ENCODE results near the gene PLA2G12B.
"Not testable (repeated sequence)": the region's sequence is repeated elsewhere in the genome, so short reads cannot be mapped to it uniquely, and the experiment has no call there.

Gene PLA2G12B

DNA sequence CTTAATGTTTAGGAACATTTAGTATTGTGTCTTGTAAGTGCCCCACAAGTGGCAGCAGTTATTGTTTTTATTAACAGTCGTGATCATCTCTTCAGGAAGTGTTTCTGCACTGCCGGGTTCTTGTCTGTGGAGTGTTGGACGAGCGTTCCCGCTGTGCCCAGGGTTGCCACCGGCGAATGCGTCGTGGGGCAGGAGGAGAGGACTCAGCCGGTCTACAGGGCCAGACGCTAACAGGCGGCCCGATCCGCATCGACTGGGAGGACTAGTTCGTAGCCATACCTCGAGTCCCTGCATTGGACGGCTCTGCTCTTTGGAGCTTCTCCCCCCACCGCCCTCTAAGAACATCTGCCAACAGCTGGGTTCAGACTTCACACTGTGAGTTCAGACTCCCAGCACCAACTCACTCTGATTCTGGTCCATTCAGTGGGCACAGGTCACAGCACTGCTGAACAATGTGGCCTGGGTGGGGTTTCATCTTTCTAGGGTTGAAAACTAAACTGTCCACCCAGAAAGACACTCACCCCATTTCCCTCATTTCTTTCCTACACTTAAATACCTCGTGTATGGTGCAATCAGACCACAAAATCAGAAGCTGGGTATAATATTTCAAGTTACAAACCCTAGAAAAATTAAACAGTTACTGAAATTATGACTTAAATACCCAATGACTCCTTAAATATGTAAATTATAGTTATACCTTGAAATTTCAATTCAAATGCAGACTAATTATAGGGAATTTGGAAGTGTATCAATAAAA, 22.2 kb downstream of the PLA2G12B start:
- DNase-seq = no peak

DNA sequence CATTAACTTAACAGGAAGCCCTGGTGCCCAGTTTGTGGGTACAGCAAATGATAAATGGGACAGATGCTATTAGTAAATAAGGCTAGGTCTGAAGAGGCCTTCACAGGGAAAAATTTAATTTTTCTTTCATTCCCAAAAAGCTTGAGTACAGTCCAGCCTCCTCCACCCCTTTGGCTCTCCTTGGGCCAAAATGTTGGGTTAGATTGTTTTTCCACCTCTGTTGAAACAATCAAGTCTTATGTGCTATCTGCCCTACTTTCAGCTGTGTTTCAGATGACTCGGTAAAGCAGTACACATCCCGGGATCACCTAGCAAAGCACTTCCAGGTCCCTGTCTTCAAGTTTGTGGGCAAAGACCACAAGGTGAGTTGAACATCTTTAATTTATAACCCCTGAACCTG, 24.3 kb downstream of the PLA2G12B start:
- DNase-seq = no peak

DNA sequence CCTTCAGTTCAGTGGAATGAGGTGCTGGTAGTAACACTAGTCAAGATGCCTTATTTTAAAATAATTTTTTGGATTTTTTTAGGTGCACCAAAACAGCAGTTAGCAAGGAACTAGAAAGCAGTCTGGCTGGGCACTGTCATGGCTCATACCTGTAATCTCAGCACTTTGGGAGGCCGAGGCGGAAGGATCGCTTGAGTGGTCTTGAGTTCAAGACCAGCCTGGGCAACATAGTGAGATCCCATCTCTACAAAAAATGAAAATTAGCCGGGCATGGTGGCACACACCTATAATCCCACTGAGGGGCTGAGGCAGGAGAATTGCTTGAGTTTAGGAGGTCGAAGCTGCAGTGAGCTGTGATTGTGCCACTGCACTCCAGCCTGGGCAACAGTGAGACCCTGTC, 25.8 kb downstream of the PLA2G12B start:
- no peak for DNase-seq

DNA sequence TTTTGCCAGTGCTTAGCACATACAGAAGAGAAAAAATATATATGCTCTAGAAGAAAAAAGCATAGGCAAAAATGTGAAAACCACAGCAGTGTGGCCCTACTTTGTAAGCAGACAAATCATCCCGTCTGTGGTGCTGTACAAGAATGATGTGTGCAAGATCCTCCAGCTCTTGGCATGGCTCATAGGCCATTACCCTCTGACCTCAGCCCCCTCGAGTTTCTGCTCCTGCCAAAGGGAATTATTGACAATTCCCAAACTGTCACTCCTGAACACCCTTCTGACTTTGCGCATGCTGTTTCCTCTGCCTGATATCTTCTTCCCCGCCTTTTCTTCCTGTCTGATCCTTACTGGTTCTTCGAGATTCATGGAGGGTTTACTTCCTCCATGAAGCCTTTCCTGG, 27.1 kb downstream of the PLA2G12B start:
- DNase-seq = no peak

DNA sequence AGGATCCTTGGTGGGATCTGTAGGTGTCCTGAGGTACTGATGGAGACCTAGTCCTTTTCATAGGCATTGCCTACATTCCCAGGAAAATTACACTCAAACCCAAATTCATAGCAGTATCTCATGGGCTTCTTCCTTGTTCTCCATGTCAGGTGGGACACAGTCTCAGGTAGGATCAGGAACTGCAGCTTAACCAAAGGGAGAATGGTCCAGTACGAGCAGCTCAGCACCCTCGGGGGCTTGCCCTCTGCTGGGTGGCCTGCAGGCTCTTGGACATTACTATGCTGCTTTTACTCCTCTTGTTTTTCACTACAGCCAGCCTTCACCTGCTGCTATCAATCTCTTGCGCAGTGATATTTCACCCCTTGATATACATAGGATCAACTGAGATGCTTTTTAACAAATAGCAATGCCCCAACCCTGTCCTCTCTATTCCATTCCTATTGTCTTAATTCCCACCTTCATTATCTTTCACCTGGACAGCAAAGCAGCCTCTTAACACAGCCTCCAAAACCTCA, 28.6 kb downstream of the PLA2G12B start:
- DNase-seq = no peak

DNA sequence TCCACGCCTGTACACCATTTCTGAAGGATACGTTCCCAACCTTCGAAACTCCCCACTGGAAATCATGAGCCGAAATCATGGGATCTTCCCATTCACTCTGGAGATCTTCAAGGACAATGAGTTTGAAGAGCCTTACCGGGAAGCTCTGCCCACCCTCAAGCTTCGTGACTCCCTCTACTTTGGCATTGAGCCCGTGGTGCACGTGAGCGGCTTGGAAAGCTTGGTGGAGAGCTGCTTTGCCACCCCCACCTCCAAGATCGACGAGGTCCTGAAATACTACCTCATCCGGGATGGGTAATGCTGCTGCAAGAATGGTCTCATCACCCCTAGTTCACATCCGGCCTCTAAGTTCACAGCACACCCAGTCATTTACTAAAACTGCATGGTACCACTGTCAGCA, 30.3 kb downstream of the PLA2G12B start:
- DNase-seq = no peak

DNA sequence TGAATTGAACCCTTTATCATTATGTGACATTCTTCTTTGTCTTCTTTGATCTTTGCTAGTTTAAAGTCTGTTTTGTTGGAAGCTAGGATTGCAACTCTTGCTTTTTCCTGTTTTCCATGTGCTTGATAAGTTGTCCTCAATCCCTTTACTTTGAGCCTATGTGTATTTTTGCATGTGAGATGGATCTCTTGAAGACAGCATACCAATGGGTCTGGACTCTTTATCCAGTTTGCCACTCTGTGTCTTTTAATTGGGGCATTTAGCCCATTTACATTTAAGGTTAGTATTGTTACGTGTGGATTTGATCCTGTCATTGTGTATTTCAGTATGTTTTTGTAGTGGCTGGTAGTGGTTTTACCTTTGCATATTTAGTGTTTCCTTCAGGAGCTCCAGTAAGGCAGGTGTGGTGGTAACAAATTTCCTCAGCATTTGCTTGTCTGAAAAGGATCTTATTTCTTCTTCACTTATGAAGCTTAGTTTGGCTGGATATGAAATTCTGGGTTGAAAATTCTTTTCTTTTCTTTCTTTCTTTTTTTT, 33.4 kb downstream of the PLA2G12B start:
- not testable (repeated sequence) for DNase-seq

DNA sequence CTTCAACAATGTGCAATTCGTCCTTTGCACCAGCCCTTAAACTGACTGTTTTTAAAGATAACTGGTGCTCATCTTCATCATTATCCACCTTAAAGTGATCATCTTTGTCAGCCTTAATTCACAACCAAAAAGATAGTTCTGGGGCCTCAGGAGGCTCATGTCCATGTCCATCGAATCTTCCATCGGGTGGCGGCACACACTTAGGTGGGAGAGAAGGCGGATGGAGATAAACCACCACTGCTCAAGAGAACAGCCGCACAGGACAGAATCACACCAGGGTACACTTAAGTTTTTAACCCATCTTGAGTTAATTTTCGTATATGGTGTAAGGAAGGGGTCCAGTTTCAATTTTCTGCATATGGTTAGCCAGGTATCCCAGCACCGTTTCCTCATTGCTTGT, 36.3 kb downstream of the PLA2G12B start:
- DNase-seq = no peak

DNA sequence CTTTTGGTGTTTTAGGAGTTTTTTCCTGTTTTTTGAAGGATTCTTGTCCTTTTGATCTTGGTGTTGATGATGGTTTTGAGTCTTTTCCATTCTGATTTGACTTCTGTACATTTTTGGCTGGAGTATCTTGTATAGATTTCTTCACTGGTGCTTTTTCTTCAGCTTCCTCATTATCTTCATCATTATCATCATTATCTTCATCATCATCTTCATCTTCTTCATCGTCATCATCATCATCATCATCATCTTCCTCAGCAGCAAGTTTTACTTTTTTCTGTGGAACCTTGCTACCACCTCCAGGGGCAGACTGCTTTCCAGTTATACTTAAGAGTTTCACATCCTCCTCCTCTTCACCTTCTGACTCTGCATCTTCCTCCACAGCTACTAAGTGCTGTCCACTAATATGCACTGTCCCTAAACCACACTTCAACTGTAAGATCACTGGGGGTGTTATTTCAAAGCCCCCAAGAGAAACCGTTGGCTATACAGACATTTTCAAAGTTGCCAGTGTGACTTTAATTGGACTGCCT, 36.7 kb downstream of the PLA2G12B start:
- not testable (repeated sequence) for DNase-seq

DNA sequence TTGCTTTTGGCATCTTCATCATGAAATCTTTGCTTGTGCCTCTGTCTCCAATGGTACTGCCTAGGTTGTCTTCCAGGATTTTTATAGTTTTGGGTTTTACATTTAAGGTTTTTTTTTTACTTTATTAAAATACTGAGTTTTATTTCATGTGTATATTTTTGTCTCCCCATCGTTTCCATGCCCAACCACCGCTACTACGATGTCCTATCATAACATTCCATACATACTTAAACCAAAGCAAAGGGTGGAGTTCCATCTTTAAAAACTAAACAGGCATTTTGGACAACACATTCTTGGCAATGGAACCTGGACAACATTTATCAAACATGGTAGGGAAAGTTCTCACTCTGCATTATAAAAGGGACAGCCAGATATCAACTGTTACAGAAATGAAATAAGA, 37.4 kb downstream of the PLA2G12B start:
- DNase-seq = not testable (repeated sequence)

DNA sequence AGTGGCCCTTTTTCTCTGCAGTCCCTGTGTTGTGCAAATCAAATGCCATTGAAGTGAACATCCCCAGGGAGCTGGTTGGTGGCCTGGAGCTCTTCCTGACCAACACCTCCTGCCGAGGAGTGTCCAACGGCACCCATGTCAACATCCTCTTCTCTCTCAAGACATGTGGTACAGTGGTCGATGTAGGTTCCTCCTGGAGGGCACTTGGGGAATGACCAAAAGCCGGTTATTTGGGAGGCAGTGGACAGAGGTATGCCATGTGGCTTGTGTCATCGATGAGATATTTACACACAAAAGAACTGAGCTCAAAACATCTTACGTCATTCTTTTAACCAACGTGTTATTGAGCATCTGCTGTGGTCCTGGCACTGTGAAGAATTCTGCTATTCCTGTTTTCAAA, 41.3 kb downstream of the PLA2G12B start:
- no peak for DNase-seq

DNA sequence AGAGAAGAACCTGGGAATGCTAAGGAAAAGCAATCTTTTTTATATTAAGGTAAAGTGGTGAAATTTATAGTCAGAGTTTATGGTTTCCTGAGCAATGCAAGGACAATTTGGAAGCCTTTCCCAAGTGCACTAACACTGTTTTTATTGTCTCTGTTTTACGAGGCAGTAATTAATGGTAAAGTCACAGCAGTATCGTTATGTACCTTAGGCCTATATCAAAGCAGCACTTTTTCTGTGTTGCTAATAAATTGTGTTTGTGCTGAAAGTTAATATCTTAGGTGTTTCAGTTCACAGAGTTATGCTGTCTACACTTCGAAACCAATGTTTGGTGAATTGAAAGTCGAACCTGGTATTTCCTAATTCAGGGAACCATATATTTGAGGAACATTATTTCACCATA, 41.9 kb downstream of the PLA2G12B start:
- no peak for DNase-seq

DNA sequence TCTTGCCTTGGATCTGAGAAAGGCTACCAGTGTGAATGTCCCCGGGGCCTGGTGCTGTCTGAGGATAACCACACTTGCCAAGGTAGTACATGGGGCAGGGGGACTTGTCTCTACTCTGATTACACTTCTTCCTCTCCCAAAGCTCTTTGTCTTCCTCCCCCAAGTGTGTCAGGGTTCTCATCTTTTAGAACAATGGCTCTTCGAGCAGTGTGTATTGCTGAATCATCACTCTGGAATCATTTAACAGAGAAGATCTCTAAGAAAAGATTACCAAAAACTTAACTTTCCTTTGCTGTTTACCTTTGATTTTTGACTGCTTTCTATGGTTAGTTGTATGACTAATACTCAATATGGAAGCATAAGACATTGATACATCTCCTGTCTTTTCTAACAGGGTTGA, 42.8 kb downstream of the PLA2G12B start:
- no peak for DNase-seq

DNA sequence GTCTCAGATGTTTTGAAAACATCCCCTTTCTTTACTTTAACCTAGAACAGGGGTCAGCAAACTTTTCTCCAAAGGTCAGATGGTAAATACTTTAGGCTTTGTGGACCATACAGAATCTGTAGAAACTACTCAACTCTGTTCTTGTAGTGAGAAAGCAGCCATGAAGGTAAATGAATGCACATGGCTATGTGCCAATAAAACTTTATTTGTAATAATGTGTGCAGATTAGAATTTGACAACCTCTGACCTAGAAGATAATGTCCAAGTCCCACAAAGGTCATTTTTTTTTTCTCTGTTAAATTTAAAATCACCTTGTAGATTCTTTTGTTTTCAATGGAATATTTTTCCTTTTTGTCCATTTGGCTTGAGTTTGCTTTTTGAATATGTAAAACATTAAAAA, 43.9 kb downstream of the PLA2G12B start:
- DNase-seq = no peak

DNA sequence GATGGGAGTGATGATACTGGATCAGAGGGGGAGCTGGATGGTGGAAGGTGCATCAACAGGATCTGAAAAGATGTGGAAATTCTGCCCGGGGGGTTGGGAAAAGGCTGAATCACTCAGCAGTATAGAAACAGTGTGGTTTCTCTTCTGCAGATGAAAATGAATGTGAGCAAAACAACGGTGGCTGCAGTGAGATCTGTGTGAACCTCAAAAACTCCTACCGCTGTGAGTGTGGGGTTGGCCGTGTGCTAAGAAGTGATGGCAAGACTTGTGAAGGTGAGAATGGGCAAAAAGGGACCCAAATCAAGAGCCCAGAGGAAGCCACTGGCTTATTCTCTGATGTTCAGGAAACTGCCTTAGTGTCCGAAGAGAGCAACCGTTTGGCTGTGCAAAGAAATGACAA, 48.2 kb downstream of the PLA2G12B start:
- no peak for DNase-seq

DNA sequence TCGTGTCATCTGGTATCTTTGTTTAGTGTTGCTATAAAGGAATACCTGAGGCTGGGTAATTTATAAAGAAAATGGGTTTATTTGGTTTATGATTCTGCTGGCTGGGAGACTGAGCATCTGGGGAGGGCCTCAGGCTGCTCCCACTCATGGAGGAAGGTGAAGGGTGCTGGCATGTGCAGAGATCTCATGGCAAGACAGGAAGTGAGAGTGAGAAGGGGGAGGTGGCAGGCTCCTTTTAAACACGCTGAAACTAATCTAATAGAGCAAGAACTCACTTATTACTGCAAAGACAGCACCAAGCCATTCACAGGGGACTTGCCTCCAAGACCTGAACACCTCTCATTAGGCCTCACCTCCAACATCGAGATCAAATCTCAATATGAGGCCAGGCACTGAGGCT, 49.8 kb downstream of the PLA2G12B start:
- DNase-seq = no peak

DNA sequence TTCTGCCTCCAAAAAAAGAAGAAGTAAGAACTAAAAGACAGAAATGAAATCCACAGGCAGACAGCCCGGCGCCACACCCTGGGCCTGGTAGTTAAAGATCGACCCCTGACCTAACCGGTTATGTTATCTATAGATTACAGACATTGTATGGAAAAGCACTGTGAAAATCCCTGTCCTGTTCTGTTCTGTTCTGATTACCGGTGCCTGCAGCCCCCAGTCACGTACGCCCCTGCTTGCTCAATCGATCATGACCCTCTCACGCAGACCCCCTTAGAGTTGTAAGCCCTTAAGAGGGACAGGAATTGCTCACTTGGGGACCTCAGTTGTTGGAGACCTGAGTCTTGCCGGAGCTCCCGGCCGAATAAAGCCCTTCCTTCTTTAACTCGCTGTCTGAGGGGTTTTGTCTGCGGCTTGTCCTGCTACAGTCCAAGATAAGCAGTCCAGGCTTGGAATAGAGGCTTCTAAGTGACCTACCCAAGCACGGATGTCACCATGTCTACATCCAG, 50.6 kb downstream of the PLA2G12B start:
- not testable (repeated sequence) for DNase-seq

DNA sequence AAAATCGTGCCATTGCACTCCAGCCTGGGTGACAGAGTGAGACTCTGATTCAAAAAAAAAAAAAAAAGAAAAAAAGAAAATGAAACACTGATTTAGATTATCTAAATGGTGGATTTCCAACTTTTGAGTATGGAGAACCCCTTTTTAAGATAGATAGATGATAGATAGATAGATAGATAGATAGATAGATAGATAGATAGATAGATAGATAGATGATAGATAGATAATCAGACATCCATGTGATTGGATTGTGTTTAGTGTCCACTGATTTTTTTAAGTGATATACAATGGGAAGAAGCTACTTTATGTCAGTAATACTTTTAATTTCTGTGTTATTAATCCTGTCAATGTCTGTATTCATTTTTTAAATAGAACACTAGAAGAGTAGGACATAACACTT, 55.1 kb downstream of the PLA2G12B start:
- DNase-seq = no peak

DNA sequence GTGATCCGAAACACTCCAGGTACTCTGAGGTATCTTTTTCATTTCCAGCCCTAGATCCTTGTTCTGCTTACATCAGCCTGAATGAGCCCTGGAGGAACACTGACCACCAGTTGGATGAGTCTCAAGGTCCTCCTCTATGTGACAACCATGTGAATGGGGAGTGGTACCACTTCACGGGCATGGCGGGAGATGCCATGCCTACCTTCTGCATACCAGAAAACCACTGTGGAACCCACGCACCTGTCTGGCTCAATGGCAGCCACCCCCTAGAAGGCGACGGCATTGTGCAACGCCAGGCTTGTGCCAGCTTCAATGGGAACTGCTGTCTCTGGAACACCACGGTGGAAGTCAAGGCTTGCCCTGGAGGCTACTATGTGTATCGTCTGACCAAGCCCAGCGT, 56.0 kb downstream of the PLA2G12B start:
- no peak for DNase-seq

DNA sequence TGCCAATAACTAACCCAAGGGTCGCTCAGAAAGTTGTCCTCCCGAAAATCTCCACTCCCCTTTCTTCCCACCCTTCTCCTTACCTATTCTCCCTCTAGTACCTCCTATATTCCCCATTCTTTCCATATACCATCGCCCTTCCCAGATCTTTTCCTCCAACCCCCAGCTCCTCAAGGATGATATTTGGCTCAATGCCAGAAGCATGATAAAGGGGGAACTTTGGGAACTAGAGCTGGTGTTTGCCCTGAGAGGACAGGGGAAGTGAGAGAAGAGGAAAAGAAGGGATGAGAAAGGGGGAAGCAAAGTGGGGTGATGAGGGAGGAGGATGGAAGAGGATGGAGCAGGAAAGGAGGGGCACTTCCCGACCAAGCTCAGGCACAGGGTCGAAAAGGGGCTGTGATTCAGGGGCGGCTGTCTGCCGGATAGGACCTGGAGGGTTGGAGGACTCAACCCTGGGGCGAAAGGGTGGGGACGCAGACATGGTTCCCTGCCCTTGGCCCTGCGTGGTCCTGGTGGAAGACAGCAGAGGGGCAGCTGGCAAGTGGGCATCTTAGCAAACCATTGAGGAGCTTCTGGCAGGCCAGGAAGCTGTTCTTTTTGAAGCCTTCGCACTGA, 59.3 kb downstream of the PLA2G12B start:
- no peak for DNase-seq

DNA sequence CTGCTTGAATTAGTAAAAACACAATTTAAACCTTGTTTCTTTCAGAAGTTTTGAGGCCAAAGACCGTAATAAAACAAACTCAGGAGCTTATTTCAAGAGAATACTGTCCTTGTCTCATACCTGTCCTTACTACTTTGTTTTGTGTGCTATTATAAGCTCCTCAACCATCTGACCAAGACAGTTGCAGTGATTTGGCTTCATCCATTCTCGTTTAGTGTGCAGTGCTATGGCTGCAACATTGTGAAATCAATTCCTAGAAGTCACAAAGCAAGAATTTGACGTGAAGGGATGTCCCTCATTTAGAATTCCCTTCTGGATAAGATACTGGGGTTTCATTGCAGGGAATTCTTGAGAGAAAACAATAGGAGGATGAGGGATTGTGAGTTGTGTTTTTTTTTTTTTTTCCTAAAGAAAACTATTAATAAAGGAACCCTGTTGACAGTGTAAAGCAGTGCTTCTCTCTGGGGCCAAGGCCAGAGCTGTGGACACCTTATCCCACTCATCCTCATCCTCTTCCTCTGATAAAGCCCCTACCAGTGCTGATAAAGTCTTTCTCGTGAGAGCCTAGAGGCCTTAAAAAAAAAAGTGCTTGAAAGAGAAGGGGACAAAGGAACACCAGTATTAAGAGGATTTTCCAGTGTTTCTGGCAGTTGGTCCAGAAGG, 61.3 kb downstream of the PLA2G12B start, which contains the start of gene OIT3:
Gene OIT3 (plus strand): TSS at position 604 of the 663 bp plus-strand sequence. CDS start 60 bp downstream, outside the sequence.
- DNase-seq = no peak

DNA sequence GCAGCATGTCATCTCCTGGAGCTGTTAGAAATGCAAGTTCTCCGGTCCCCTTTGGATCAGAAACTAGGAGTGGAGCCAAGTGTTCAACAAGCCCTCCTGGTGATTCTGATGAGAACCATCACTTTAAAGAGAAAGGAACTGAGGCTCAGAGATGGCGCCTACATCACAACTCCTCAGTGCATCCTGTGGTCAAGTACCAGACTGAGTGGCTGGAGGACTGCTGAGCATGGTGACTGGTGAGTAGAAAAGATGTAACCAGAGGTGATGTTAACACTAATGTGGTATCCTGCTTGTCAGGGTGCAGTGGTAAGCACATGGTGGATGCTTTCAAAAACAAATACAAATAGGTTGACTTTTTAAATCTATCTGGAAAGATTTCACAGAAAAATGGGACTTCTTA, 64.5 kb downstream of the PLA2G12B start:
- no peak for DNase-seq

DNA sequence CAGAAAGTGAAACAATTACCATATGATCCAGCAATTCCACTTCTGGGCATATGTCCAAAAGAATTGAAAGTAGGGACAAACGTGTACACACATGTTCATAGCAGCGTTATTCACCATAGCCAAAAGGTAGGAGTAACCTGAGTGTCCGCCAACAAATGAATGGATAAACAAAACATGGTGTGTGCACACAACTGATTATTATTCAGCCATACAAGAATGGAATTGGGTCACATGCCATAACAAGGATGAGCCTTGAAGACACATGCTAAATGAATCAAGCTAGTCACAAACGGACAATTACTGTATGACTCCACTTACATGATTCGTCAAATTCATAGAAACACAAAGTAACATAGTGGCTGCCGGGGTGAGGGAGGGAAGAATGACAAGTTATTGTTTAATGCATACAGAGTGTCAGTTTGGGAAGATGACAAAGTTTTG, 65.2 kb downstream of the PLA2G12B start:
- no peak for DNase-seq
